BJ (cell line): ENCODE results near the gene CENPA. TPM values are rescaled to one million over a fixed set of nuclear protein-coding genes. Genes with fewer than 3 reads are reported as not detected.
"Not testable (repeated sequence)": the region's sequence is repeated elsewhere in the genome, so short reads cannot be mapped to it uniquely, and the experiment has no call there.

ENCODE experiments used
- CTCF ChIA-PET: fragments of 350-600 bp; formaldehyde crosslinking; extraction: SDS; loops from one replicate; lab custom pipeline; 2021; ENCODE audit warnings: antibody characterized with exemption, inconsistent platforms; lab: Yijun Ruan, JAX
- POLR2A ChIA-PET: fragments of 300-600 bp; sonication (Branson Sonifier 250); formaldehyde crosslinking; extraction: SDS; loops from one replicate; lab custom pipeline; 2021; ENCODE audit warnings: antibody characterized with exemption; lab: Charles Lee
- DNase-seq: peaks from one replicate; pipeline ENCODE4 v3.0.0-alpha.2; 2011; ENCODE audit warnings: low read depth
- H3K27me3 ChIP-seq: 2 replicates; pipeline ENCODE4 v1.6.0; 2011; ENCODE audit warnings: low read length; ENCODE audit not compliant: control insufficient read depth, insufficient read depth
- H3K36me3 ChIP-seq: 2 replicates; pipeline ENCODE4 v1.5.1; 2011; ENCODE audit warnings: low read length; ENCODE audit not compliant: control insufficient read depth, insufficient read depth
- H3K4me3 ChIP-seq: 2 replicates; pipeline ENCODE4 v1.5.1; 2011; ENCODE audit warnings: low read depth, mild to moderate bottlenecking, control low read depth, low read length
- CTCF ChIP-seq: IDR thresholded peaks from 2 replicates; pipeline ENCODE4 v1.5.1; 2011; ENCODE audit warnings: low read depth, mild to moderate bottlenecking, control low read depth, inconsistent platforms, low read length, moderate library complexity; ENCODE audit not compliant: insufficient read depth
- polyA plus RNA-seq: library from polyadenylated mRNA; depleted of rRNA; stranded (reverse); fragments of >200 nt; gene quantifications from 2 replicates; pipeline ENCODE4 v1.2.3, GENCODE V29; 2011

CENPA gene
- polyA plus RNA-seq, 1 experiment: 18.9 TPM

GRCh38 chr2:26812731-26813130, 26.9 kb downstream of the CENPA start:
- no peak for TF ChIP-seq CTCF
- ChIA-PET POLR2A (no interaction called here), CTCF (interaction anchor here (0.9 kb wide), 1 partner anchor 34 kb away, joined by 3 read pairs; no protein-coding TSS in a partner anchor)
- Histone ChIP-seq H3K27me3 (peaks cover 2% of the 10 kb centered on the region), H3K36me3 (no peaks in the 10 kb centered on the region), H3K4me3 (no peak overlapping the region)
- DNase-seq: no peak

GRCh38 chr2:26814072-26814765, 28.4 kb downstream of the CENPA start:
- H3K4me3 ChIP-seq, POLR2A ChIA-PET, H3K27me3 ChIP-seq, H3K36me3 ChIP-seq, DNase-seq, CTCF ChIA-PET: not testable (repeated sequence)

GRCh38 chr2:26816893-26817292, 31.0 kb downstream of the CENPA start:
- H3K4me3 ChIP-seq: no peak overlapping the region
- no peak for TF ChIP-seq CTCF
- ChIA-PET CTCF (no interaction called here), POLR2A (no interaction called here)
- H3K27me3 ChIP-seq: peaks cover 7% of the 10 kb centered on the region
- DNase-seq: no peak
- no peaks in the 10 kb centered on the region for H3K36me3 ChIP-seq

GRCh38 chr2:26818255-26818654, 32.4 kb downstream of the CENPA start:
- no peaks in the 10 kb centered on the region for H3K36me3 ChIP-seq
- POLR2A ChIA-PET: no interaction called here

GRCh38 chr2:26818972-26819371, 33.1 kb downstream of the CENPA start:
- ChIA-PET POLR2A (no interaction called here), CTCF (interaction anchor here (0.9 to 1.1 kb wide), 2 partner anchors 9 to 315 kb away, joined by 3 read pairs; no protein-coding TSS in a partner anchor)
- no peak for DNase-seq
- peaks cover 7% of the 10 kb centered on the region for H3K27me3 ChIP-seq
- TF ChIP-seq CTCF: no peak
- H3K4me3 ChIP-seq: no peak overlapping the region
- no peaks in the 10 kb centered on the region for H3K36me3 ChIP-seq

More at GRCh38 chr2:26818255-26818654, 32.4 kb downstream of the CENPA start:
- no peak for TF ChIP-seq CTCF
- CTCF ChIA-PET: interaction anchor here (0.9 to 1.1 kb wide), 3 partner anchors 9 to 314 kb away, joined by 3 read pairs; no protein-coding TSS in a partner anchor
- no peak for DNase-seq
- no peak overlapping the region for H3K4me3 ChIP-seq
- peaks cover 7% of the 10 kb centered on the region for H3K27me3 ChIP-seq

GRCh38 chr2:26820932-26821331, 35.1 kb downstream of the CENPA start:
- no peaks in the 10 kb centered on the region for H3K36me3 ChIP-seq
- POLR2A ChIA-PET: no interaction called here
- no peak for DNase-seq
- peaks cover 7% of the 10 kb centered on the region for H3K27me3 ChIP-seq
- no peak overlapping the region for H3K4me3 ChIP-seq
- CTCF ChIA-PET: no interaction called here
- TF ChIP-seq CTCF: no peak
